ENCODE data around the gene CUX1. TPM values are rescaled to one million over a fixed set of nuclear protein-coding genes. Genes with fewer than 3 reads are reported as not detected.

The CUX1 gene
- total RNA-seq, 1 donor from 2014 or later = 50.6 TPM

DNA sequence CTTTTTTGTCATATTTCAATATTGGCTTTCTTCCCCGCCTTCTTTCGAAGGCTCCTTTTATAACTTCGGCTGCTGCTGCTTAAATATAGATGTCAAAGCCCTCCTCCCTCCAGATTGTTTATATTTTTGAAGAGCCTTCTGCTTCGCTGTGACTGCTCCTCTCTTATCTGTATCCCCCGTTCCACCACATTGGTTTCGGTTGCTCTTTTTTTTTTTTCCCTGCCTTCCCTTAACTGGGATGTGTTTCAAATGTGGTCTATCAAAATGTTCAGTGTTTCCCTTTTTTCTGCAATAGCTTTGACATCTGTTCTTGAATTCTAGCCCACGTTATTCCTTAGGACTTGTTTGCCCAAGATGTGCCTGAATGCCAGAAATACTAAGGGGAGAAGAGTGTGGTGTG, 96.4 kb downstream of the CUX1 start:
- Mint-ChIP-seq H3K36me3 (ENCODE audit: low read depth, unreplicated experiment) (peaks cover 27% of the 10 kb centered on the region), H3K4me3 (ENCODE audit: unreplicated experiment) (no peak overlapping the region), H3K9me3 (ENCODE audit: unreplicated experiment) (no peaks in the 10 kb centered on the region), H3K4me1 (ENCODE audit: low read depth, unreplicated experiment) (peaks cover 15% of the 10 kb centered on the region), H3K27ac (ENCODE audit: unreplicated experiment) (no peak overlapping the region), H3K27me3 (ENCODE audit: low read depth, unreplicated experiment) (no peaks in the 10 kb centered on the region)
- Histone ChIP-seq H3K27ac (ENCODE audit: low read depth, low read length) (no peak overlapping the region), H3K4me1 (ENCODE audit: insufficient read depth, low read length) (no peaks in the 10 kb centered on the region), H3K79me2 (ENCODE audit: insufficient read depth, low read length) (peaks cover 17% of the 10 kb centered on the region), H3K9ac (ENCODE audit: low read length) (no peak overlapping the region), H2AFZ (ENCODE audit: low read depth, low read length) (no peak overlapping the region), H4K20me1 (ENCODE audit: insufficient read depth, low read length) (peaks cover 69% of the 10 kb centered on the region), H3K4me2 (ENCODE audit: low read length) (no peak overlapping the region), H3K9me3 (ENCODE audit: insufficient read depth, low read depth, low read length) (no peaks in the 10 kb centered on the region), H3K4me3 (ENCODE audit: insufficient read depth, low read depth, low read length) (no peak overlapping the region), H3K27me3 (ENCODE audit: insufficient read depth, low read length) (no peaks in the 10 kb centered on the region), H3K36me3 (ENCODE audit: insufficient read depth, low read length) (peaks cover 8% of the 10 kb centered on the region)
- no peak for FAIRE-seq
- peak; percentile 48 for DNase-seq (ENCODE audit: low read depth)
- TF ChIP-seq, protein P1, sequence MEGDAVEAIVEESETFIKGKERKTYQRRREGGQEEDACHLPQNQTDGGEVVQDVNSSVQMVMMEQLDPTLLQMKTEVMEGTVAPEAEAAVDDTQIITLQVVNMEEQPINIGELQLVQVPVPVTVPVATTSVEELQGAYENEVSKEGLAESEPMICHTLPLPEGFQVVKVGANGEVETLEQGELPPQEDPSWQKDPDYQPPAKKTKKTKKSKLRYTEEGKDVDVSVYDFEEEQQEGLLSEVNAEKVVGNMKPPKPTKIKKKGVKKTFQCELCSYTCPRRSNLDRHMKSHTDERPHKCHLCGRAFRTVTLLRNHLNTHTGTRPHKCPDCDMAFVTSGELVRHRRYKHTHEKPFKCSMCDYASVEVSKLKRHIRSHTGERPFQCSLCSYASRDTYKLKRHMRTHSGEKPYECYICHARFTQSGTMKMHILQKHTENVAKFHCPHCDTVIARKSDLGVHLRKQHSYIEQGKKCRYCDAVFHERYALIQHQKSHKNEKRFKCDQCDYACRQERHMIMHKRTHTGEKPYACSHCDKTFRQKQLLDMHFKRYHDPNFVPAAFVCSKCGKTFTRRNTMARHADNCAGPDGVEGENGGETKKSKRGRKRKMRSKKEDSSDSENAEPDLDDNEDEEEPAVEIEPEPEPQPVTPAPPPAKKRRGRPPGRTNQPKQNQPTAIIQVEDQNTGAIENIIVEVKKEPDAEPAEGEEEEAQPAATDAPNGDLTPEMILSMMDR (IDR thresholded peaks at IDR 0.05; ENCODE audit: insufficient read depth, low read depth, low read length) = no peak
- TF ChIP-seq EZH2 (IDR thresholded peaks at IDR 0.05; ENCODE audit: insufficient read depth, low read length) = no peak

DNA sequence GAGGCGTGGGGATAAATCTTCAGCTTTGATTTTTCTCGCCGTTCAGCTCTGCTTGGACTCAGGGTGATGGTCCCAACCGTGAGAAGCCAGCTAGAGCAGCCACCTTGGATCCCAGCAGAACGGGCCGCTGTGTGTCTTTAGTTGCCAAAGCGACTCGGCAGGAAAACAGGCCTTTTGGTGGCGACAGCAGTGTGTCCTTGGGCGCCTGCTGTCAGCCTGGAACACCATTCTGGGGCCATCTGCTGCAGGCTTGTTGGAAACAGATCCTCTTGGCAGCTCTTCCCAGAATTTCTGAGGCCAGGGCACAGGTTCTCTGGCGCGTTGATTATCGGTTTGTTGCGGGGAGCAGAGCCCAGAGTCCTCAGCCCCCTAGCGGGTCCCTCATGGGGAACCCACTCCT, 97.6 kb downstream of the CUX1 start:
- no peak for TF ChIP-seq EZH2 (IDR thresholded peaks at IDR 0.05; ENCODE audit: insufficient read depth, low read length)
- TF ChIP-seq, protein P1 (IDR thresholded peaks at IDR 0.05; ENCODE audit: insufficient read depth, low read depth, low read length) = no peak
- H3K36me3 Mint-ChIP-seq (ENCODE audit: low read depth, unreplicated experiment) = peaks cover 32% of the 10 kb centered on the region
- H3K4me3 Mint-ChIP-seq (ENCODE audit: unreplicated experiment) = no peak overlapping the region
- no peaks in the 10 kb centered on the region for H3K27me3 Mint-ChIP-seq (ENCODE audit: low read depth, unreplicated experiment)
- no peaks in the 10 kb centered on the region for H3K27me3 ChIP-seq (ENCODE audit: insufficient read depth, low read length)
- no peaks in the 10 kb centered on the region for H3K9me3 ChIP-seq (ENCODE audit: insufficient read depth, low read depth, low read length)
- FAIRE-seq = no peak
- H3K4me3 ChIP-seq (ENCODE audit: insufficient read depth, low read depth, low read length) = no peak overlapping the region
- H3K4me1 Mint-ChIP-seq (ENCODE audit: low read depth, unreplicated experiment) = peaks cover 18% of the 10 kb centered on the region
- H3K4me1 ChIP-seq (ENCODE audit: insufficient read depth, low read length) = no peaks in the 10 kb centered on the region
- peaks cover 8% of the 10 kb centered on the region for H3K36me3 ChIP-seq (ENCODE audit: insufficient read depth, low read length)
- H3K9me3 Mint-ChIP-seq (ENCODE audit: unreplicated experiment) = no peaks in the 10 kb centered on the region
- no peak overlapping the region for H3K27ac Mint-ChIP-seq (ENCODE audit: unreplicated experiment)
- no peak for DNase-seq (ENCODE audit: low read depth)
- peaks cover 64% of the 10 kb centered on the region for H4K20me1 ChIP-seq (ENCODE audit: insufficient read depth, low read length)
- H3K79me2 ChIP-seq (ENCODE audit: insufficient read depth, low read length) = peaks cover 16% of the 10 kb centered on the region
- no peak overlapping the region for H3K27ac ChIP-seq (ENCODE audit: low read depth, low read length)
- H3K9ac ChIP-seq (ENCODE audit: low read length) = no peak overlapping the region
- H2AFZ ChIP-seq (ENCODE audit: low read depth, low read length) = no peak overlapping the region
- H3K4me2 ChIP-seq (ENCODE audit: low read length) = no peak overlapping the region

DNA sequence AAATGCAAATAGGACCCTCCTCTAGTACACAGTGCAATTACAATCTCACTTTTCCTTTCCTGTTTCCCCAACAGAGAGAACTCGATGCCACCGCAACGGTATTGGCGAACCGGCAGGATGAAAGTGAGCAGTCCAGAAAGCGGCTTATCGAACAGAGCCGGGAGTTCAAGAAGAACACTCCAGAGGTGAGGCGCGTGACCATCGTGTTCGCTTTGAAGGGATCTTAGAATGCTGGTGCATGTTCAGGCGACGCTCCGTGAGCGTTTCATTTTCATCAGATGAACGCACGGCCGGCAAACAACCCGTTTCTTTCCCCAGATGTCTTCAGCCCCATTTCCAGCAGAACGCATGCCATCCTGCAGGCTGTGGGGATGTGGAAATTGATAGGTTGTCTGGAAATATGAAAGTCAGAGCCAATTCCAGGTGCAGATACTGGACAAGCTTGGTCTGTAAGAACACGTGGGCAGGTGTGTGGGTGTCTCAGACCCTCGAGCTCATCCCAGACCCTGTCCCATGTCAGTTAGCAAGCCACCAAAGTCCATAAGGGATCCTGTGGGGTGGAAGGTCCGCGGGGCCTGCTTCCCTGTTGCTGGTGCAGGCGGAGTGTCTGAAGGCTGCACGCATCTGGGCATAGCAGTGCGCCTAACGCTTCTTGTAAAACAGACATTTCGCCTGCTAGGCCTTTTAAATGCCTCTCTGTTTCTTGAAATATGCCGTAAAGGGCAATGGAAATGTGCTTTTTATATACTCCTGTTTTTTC, 98.8 kb downstream of the CUX1 start:
- no peak for FAIRE-seq
- Histone ChIP-seq H3K4me2 (ENCODE audit: low read length) (no peak overlapping the region), H3K79me2 (ENCODE audit: insufficient read depth, low read length) (peaks cover 20% of the 10 kb centered on the region)

More for the DNA sequence above, 98.8 kb downstream of the CUX1 start:
- Histone ChIP-seq H2AFZ (ENCODE audit: low read depth, low read length) (no peak overlapping the region), H3K4me1 (ENCODE audit: insufficient read depth, low read length) (no peaks in the 10 kb centered on the region), H3K4me3 (ENCODE audit: insufficient read depth, low read depth, low read length) (no peak overlapping the region), H3K27me3 (ENCODE audit: insufficient read depth, low read length) (no peaks in the 10 kb centered on the region), H4K20me1 (ENCODE audit: insufficient read depth, low read length) (peaks cover 52% of the 10 kb centered on the region), H3K9ac (ENCODE audit: low read length) (no peak overlapping the region), H3K9me3 (ENCODE audit: insufficient read depth, low read depth, low read length) (no peaks in the 10 kb centered on the region), H3K36me3 (ENCODE audit: insufficient read depth, low read length) (peaks cover 8% of the 10 kb centered on the region), H3K27ac (ENCODE audit: low read depth, low read length) (no peak overlapping the region)
- TF ChIP-seq, protein P1 (IDR thresholded peaks at IDR 0.05; ENCODE audit: insufficient read depth, low read depth, low read length) = no peak
- no peak for TF ChIP-seq EZH2 (IDR thresholded peaks at IDR 0.05; ENCODE audit: insufficient read depth, low read length)
- Mint-ChIP-seq H3K27ac (ENCODE audit: unreplicated experiment) (no peak overlapping the region), H3K36me3 (ENCODE audit: low read depth, unreplicated experiment) (peaks cover 32% of the 10 kb centered on the region), H3K27me3 (ENCODE audit: low read depth, unreplicated experiment) (no peaks in the 10 kb centered on the region), H3K4me1 (ENCODE audit: low read depth, unreplicated experiment) (peaks cover 18% of the 10 kb centered on the region), H3K9me3 (ENCODE audit: unreplicated experiment) (no peaks in the 10 kb centered on the region), H3K4me3 (ENCODE audit: unreplicated experiment) (no peak overlapping the region)
- no peak for DNase-seq (ENCODE audit: low read depth)

Measured in astrocyte (in vitro differentiated cells and primary cell).